ENCODE data around the gene TAX1BP3. TPM values are rescaled to one million over a fixed set of nuclear protein-coding genes. Genes with fewer than 3 reads are reported as not detected.

Gene TAX1BP3, protein sequence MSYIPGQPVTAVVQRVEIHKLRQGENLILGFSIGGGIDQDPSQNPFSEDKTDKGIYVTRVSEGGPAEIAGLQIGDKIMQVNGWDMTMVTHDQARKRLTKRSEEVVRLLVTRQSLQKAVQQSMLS
- total RNA-seq: 154 and 375 TPM in 2 replicates

DNA sequence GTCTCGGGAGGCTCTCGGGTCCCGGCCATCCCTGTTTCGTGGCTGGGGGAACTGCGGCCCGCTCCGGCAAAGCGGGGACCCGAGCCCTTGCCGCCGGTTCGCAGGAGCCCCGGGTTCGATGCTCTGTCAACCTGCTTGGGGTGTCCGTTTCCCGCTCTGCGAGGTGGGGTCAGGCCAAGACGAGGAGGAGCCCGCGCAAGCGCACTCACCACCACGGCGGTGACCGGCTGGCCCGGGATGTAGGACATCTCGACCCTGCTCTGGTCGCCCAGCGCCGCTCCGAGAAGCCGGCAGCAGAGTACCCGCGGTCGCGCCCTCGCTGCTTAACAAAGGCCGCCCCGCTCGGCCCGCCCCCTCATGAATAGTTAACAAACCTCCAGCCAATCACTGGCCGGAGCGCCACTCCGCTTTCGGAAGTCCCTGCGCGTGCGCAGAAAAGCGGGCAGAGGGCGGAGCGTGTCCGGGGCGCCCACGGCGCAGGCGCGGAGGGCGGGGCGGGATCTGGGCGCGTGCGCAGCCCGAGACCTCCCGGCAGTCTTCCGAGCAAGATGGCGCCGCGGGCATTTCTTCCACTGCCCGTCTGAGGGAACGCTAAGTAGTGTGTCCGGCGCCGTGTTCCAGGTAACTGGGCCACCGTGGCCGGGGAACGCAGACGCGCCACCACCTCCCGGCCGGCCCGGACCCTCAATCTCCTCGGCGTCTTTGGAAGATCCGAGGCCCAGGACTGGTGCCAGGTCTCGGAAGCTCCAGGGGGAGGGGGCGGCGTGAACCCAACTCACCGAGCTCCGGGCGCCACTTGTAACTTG is at the start of gene TAX1BP3, which contains the start of gene EMC6:
Gene TAX1BP3, minus strand, starts transcription at position 300 of the 806 bp plus-strand sequence. Its CDS starts 52 bp downstream, at position 248.
Gene EMC6, plus strand, starts transcription at position 534 of the 806 bp plus-strand sequence. CDS start 335 bp downstream, outside the sequence.

DNA sequence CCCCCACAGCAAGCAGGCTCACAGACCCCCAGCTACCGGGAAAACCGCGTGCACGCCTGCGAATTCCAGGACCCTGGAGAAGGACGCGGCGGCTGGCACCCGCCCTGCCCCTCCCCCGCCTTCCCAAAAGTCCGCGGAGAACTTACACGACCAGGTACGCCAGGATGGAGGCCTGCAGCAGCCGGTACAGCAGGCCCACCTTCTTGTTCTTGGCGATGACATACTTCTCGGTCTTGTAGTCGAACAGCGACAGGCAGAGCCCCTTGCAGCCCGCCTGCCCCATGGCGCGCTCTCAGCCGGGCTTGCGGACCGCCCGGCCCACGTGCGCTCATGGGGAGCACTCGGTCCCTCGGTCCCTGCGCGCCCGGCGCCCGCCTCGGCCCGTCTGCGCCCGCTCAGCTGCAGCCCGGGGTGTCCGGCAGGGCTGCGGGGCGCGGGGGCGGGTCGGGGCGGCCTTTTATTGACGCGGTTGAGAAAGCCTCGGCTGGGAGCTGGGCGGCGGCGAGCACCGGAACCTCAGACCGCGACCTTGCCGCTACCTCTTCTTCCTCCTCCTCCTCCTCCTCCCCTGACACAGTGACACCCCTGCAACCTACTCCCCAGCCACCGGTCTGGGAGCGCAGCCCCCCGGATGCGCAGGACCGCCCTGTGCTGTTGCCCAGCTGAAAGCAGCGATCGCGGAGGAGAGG is 27.5 kb upstream of the TAX1BP3 start, which contains the start of gene P2RX5:
Gene P2RX5, minus strand, starts transcription at position 433 of the 689 bp plus-strand sequence. Its CDS starts 150 bp downstream, at position 283.

DNA sequence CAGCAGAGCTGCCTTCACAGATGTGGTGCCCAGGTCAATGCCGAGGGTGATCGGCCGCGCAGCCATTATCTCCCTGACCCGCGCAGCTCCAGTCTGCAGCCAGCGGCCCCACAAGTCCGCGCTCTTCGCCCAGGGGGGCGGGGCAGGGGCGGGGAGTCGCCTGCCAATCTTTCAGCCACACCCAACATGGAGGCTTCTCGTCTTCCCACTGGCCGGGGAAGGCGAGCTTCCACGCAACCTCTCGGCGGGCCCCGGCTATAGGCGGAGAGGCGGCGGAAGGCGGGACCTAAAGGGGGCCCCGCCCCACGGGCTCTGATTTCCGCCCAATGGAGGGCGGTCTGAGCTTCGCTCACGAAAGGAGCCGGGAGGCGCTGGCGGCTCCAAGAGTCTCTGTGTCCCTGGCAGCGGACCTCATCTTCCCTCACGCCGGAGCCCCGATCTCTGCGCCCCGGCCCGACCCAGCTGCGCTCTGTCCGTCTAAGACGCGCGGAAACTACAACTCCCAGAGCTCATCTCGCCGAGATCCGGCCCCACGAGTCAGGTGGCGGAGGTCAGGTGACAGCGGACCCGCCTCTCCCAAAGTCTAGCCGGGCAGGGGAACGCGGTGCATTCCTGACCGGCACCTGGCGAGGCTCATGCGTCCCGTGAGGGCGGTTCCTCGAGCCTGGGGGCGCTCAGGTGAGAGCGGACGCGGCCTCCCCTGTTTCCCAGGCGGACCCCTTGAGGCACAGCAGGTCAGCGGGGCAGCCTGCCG is 32.0 kb downstream of the TAX1BP3 start, which contains the start of the genes CTNS and SHPK:
Gene CTNS, plus strand, starts transcription at position 607 of the 754 bp plus-strand sequence. CDS start 3,447 bp downstream, outside the sequence.
Gene SHPK, minus strand, starts transcription at position 97 of the 754 bp plus-strand sequence. Its CDS starts 31 bp downstream, at position 66.

Other genes with a start within 250 kb of the TAX1BP3 start
- not detected in 2 replicates for gene OR1E2, start 234.7 kb downstream of the TAX1BP3 start, total RNA-seq
- gene SPATA22, start 196.8 kb downstream of the TAX1BP3 start, total RNA-seq: 0.52 TPM in 1 of 2 replicates, not detected in the other
- gene ASPA, start 192.6 kb downstream of the TAX1BP3 start, total RNA-seq: 0.13 and 0.48 TPM in 2 replicates
- gene TRPV3, start 110.8 kb downstream of the TAX1BP3 start, total RNA-seq: 0.08 and 0.13 TPM in 2 replicates
- gene TRPV1, start 59.2 kb downstream of the TAX1BP3 start, total RNA-seq: 0.26 and 2.2 TPM in 2 replicates
- 15.1 and 16.4 TPM in 2 replicates for gene SHPK, start 32.3 kb downstream of the TAX1BP3 start, total RNA-seq
- gene CTNS, start 31.8 kb downstream of the TAX1BP3 start, total RNA-seq: 13.8 and 47.3 TPM in 2 replicates
- gene EMC6, start 234 bp upstream of the TAX1BP3 start, total RNA-seq: 12.3 and 26.0 TPM in 2 replicates
- 0.88 and 3.6 TPM in 2 replicates for gene P2RX5, start 27.6 kb upstream of the TAX1BP3 start, total RNA-seq
- 4.6 and 8.0 TPM in 2 replicates for gene HASPIN, start 55.3 kb upstream of the TAX1BP3 start, total RNA-seq
- gene ITGAE, start 132.6 kb upstream of the TAX1BP3 start, total RNA-seq: 26.0 and 27.7 TPM in 2 replicates
- 14.9 and 27.9 TPM in 2 replicates for gene NCBP3, start 177.7 kb upstream of the TAX1BP3 start, total RNA-seq
- gene CAMKK1, start 224.5 kb upstream of the TAX1BP3 start, total RNA-seq: 0.96 and 3.0 TPM in 2 replicates
- 0.26 and 0.48 TPM in 2 replicates for gene P2RX1, start 247.9 kb upstream of the TAX1BP3 start, total RNA-seq

Measured in epithelial cell of alveolus of lung (primary cell).